HG02970 (cell line): ENCODE measurements around the gene CDH4.

Experiments used
- ATAC-seq: cut with Tn5 transposase; IDR thresholded peaks from one replicate; pipeline ENCODE4 v1.9.1; 2021; ENCODE audit warnings: mild to moderate bottlenecking, moderate library complexity, moderate number of reproducible peaks; ENCODE audit not compliant: unreplicated experiment, low FRiP score

CDH4 gene

DNA sequence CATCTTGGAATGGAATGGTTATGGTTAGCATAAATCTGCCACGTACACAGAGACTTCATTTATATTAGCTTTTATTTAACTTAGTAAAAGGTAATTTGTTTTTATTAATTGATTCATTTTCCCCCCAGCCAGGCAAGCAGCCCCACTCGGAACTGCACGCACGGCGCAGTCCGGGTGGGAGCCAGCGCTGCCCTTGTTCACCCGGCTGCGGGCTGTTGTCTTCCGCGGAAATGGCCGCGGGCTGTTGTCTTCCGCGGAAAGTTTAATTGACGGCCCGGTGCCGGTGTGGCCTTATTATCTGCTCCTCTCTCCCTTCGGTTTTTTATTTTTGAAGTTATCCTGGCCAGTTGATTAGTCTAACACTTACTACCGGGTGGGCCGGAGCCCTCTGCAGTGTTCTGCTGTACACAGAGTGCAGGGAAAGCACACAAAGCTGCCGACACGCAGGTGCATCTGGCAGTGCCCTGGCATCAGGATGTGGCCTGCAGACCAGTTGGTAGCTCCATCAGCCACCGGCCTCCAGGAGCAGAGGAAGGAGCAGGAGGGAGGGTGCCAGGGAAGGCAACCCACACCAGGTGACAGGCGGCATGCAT, 270.5 kb downstream of the CDH4 start:
- ATAC-seq: no peak

DNA sequence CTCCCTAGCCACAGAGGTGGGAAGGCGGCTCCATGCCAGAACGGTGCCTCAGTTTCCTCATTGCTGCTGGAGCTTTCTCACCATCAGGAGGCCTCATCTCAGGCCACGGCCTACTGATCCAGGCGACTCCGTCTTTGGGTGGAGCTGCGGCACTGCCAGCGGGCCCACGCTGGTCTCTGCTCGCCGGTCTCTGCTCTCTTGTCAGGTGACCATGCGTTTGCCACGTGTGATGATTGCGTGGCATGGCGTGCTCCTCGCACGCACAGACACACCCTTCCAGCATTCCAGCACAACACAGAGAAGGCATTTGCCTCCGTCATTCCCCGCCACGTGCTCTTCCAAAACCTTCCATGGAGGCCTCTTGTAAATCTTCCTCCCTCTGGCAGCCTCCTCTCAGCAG, 271.1 kb downstream of the CDH4 start:
- no peak for ATAC-seq

DNA sequence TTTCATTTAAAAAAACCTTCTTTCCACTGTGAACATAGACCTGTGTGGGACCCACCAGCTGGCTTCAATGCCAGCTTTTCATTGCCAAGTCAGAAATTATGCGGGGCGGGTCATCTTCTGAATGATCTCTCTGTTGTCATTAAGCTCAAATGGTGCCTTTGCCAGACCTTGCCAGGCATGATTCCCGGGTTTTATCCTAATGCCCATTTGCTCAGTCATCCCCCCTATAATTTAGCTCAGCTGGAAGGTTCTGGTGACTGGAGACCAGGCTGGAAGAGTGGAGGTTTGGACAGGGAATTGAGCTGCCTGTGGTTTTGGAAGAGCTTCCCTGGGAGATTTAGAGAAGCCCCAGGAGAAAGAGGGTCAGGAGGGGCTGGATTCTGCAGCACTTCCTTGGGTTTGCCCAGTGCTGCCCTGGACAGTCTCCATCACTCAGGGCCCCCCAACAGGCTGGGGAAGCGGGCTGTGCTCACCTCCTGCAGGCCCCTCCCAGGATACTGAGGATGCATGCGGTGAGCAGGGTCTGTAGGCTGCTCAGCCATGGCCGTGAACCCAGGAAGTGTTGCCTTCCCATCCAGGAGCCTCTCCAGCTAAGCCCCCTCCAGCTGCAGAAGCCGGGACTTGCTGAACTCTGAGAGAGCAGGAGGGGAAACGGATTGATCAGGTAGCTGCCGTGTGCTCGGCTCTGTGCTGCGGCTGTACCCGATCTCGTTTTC, 273.0 kb downstream of the CDH4 start:
- no peak for ATAC-seq

DNA sequence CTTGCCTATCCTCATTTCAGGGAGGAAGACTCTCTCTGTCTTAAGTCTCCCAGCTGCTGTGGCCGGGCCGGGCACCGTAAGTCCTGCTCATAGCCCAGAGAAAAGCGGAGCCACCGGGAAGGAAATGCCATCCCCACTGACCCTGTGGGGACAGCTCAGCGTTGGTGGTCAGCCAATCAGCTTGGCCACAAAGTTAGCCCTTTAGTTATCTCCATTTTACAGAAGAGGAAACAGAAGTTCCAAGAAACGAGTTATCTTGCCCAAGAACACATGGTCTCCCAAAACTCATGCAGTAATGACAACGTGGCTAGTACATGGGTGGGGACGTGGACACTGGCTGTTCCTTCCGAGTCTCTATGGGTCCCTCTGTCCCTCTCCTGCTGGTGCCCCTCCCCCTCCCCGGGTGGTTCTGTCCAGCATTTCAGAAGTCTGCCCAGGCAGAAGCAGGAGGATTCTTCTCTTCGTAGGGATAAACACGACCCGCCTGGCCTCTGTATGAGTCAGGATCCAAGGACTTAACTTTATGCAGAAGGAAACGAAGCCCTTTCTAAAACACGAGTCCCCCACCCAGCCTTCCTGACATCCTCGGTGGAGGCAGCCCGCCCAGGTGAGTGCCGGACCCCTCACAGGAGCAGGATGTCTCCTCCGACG, 273.8 kb downstream of the CDH4 start:
- no peak for ATAC-seq

DNA sequence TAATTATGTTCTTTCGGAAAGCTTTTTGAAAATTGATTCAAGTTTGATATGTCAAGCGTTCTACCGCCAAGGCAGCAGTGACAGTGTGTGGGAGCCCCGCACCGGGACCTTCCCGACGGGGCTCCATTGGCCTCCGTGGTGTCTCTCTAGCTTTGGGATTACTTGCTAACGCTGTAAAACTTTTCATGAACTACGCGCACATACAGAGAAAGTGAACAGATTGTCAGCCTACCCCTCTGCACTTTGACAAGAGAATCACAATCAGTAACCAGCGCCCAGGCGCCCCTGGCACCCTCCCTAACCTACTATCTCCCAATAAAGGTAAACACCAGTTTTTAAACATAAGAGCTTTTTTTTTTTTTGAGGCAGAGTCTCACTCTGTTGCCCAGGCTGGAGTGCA, 274.8 kb downstream of the CDH4 start:
- ATAC-seq: no peak

DNA sequence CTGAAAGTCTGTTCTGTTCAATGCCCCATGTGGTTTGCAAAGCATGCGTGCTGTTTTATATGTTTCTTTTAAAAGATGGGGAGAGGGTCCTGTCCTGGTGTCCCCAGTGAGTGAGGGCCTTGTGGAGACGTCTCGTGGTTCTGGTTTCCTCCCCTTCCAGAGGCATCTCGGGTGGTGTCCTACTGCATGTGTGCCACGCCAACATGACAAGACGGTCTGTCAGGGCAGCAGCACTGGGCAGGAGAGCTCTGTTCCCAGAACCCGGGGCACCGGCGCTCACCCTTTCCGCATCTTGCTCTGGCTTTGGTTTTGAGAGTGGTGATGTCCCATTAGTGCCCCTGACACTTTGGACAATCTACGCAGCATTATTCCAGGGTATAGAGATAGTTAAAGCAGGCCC, 275.6 kb downstream of the CDH4 start:
- ATAC-seq: no peak

DNA sequence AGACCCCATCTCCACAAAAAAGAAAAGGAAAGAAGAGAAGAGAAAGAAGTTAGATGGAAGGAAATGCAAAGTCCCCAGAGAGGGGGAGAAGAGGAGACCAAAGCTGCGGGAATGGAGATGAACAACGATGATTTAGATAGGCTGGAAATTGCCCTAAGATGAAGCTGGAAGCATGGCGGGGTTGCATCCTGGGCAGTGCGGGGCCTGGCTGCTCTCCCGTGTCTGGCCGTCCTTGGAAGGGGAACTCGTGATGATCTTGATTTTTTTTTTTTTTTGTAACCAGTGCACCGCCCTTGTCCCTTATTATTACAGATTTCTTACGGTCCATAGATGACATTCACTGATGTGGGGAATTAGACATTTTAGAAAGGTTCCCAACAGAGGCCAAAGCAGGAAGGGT, 276.5 kb downstream of the CDH4 start:
- ATAC-seq: no peak

DNA sequence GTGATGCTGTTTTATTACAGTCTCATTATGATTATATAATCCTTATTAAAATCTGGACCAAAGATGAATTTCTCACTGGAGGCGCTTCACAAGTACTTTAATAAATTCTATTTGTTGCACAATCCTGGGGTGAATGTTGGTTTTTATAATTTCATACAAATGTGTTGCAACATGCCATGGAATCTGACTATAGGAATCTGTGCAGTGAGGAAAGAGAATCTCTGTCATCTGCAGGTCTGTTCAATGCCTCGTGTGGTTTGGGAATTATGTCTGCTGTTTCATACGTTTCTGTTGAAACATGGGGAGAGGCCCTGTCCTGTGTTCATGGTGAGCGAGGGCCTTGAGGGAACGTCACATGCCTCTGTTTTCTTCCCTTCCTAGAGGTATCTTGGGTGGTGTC, 277.3 kb downstream of the CDH4 start:
- ATAC-seq: no peak

DNA sequence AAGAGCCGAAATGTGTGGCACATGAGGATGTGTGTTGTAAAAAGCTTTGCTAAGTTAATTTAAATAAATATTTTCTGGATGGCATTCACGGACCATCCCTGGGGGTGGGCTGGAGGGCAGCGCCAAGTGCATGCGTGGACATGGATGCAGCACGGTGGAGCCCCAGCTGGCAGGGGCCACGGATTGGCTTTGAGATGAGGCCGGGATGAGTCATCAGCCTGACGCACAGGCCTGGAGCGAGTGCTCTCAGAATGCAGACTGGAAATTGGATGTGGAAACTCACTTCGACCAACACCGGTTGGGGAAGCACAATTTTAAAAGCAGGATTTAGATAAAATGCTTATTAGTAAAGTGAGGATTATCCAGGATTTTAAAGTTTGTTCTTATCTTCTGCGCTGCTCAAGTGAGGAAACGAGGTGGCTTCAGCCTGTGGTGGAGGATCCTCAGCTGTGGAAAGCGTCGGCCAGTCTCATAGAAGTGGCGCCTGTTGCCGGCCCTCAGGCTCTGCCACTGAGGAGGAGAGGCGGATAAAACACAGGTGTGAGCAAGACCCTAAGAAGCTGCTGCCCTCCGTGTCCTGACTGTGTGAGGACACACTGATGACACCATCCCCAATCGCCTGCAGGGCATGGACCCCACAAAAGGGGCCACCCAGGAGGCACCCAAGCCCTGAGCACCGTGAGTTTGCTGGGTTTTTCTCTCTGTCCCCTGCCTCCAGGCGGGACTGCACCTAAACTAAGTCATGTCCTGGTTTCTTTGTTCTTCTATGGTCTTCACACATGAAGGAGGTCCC, 279.7 kb downstream of the CDH4 start:
- no peak for ATAC-seq

DNA sequence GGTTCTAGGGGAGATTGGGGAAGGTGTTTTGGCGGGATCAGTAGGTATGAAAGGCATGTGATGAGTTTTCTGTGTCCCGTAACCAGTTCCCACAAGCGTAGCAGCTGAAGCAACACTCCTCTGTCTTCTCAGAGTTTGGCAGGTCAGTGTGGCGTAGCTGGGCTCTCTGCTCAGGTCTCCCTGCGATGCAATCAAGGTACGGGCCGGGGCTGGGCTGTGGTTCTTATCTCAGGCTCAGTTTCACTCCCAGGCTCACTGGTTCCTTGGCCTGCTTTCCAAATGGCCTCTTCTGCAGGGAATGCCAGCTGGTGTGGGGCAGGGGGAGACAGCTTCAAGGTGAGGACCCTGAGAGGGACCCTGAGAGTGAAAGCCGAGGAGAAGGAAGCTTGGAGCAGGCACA, 280.7 kb downstream of the CDH4 start:
- ATAC-seq: no peak

DNA sequence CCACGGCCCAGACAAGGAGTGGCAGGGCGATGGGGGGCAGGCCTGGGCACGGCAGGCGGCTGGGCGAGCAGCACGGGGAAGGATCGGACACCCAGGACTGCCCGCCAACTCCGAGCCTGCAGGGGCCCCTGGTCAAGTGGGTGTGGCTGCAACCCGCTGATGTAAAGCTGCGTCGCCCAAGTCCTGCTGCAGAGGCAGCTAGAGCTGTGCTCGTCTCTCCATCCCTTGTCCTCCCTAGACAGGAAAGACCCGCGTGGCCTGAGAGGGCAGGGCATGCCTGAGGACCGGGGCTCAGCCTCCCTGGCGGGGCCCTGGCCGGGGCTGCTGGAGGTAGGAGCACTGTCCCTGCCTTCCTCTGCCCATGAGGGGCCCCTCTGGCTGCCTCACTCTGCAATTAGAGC, 281.2 kb downstream of the CDH4 start:
- no peak for ATAC-seq

DNA sequence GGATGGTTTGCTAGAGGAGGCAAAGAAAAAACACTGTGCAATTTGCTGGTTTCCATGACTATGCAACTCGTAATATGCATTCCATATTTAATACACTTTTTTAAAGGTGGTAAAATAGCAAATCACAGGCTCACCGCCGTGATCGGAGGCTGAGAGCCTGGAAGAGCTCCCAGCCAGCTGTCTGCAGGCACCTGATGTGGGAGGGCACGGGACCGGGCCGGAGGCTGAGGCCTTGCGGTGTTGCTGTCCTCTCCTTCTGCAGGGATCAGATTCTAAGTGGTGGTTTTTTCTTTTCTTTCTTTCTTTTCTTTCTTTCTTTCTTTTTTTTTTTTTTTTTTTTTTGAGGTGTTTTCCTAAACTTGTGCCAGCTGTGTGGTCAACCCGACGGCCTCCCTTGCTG, 282.3 kb downstream of the CDH4 start:
- no peak for ATAC-seq

DNA sequence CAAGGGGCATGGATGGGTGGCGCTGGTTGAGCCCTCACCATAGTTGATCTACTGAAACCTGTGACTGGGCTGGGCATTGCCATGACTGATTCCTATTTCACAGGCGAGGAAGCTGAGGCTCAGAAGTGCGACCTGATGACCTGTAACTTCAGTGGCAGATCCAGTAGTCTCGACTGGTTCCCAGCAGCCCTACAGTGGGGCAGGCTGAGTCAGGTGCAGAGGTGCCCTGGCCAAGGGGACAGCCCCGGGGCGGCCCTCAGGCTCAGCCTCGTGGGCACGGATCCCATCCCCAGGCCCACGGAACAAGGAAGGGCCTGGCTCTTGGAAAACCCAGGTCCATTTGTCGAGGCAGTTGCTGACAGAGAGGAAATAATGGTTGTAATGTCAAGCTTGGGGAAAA, 283.0 kb downstream of the CDH4 start:
- no peak for ATAC-seq

DNA sequence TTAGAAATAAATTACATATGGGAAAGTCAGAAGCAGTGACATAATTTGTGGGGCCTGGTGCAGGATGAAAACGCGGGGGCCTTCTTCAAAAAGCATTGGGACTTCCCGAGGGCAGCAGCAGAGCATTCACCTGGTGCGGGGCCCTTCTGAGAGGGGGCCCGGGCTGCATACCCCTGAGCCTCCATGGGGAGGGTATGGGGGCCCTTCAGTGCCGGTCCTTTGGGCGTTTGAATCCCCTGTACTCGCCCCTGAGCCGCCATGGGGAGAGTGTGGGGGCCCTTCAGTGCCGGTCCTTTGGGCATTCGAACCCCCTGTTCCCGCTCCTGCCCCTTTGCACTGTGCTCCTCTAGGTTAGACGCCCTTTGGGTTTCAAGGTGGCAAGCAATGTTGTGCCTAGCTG, 283.5 kb downstream of the CDH4 start:
- ATAC-seq: no peak

DNA sequence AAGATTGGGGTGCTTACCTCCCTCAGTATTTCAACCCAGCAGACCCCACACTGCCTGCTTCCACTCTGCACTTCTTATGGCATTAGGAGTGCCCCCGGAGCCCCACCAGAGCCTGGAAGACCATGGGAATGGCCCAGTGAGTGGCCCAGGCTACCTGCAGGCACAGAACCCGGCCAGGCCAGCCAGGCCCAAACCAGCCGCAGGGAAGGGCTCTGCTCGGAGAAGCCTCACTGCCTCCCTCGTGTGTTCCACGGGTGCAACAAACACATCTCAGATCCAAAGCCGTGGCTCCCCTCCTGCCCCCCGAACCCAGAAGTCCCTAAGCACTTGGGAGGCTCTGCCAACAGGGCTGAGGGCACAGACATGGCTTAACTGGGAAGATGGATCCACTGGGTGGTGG, 283.9 kb downstream of the CDH4 start:
- no peak for ATAC-seq

DNA sequence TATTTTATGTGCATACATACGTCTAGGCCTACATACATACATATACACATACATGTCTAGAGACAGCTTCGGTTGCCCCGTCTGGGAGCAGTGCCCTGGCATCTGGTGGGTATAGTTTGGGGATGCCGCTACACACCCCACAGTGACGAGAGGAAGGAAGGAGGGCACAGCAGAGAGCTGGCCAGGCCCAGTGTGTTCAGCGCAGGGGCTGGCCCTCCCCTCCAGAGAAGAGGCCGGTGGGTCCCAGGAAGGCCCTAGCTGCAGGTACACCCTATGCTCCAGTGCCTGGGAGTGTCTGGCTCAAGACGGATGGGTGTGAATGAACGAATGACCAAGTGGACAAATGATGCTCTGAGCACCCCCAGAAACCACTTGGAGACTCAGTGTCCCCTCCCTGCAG, 284.6 kb downstream of the CDH4 start:
- no peak for ATAC-seq

DNA sequence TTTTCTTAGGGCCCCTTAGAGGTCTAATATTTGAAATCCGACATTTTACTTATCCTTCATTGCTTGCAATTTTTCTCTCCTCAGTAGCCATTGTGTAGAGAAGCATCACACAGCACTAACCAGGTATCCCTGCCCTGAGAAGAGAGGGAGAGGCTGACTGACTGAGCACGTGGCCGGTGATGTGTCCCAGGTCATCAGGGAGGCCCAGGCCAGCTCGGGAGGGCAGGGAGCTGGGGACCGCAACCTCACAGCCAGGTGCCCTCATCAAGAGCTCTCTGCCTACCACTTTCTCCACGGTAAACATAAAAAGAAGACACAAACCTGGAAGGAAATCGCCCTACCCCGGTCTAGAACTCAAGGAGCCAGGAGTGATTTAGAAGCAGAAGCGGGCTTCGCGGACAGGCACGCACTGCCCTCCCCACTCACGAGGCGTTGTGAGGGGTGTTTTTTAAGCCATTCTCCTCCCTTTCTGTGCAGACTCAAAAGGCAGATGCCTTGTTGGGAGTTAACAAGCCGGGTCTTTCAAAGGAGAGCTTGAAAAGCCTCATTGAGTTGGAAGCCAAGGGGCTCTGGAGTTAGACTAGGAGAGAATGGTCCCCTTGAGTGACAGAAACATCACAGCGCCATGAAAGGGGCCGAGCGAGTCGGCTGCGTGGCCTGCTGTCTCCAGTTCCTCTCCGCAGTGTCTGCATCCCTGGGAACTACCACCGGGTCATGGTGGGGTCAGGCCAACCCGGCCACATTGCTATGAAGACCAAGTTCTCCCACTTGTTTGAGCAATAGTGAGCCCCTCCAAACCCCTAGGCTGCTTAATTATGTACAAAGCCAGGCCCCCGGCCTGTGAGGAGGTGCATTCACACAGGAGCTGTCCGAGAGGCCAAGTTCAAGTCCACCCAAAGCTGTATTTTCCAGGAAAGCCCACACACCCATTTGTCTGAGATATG, 285.4 kb downstream of the CDH4 start:
- ATAC-seq: no peak

DNA sequence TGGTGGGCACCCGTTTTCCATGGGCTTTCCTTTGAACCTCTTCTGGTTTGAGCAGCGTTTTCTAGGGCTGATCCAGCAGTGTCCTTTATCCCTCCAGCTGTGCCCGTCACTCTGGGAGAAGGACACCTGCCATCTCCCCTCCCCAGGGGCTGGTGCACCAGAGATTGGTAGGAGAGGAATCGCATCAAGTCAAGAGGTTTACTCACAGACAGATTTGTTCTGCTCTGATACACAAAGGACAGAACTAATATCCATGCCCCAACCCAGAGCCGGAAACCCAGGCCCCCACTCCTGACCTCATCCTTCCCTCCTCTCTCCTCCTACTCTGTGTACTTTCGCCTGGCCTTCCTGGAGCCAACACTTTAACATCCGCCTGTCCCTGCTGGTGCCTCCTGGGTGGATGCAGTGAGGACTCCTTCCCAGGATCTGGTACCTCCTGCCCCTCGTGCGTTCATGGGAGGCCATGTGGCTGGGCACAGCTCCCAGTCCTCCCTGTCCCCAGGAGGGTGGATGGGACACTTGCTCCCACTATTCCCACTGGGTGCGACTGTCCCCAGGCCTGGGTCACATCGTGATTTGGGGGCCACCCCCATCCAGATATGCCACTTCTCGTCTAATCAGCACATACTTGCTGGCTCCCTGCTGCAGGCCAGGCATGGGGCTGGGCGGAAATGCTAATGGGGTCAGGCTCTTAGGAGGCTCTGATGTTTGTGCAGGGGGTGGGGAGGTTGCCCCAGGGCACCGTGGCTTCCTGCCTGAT, 286.3 kb downstream of the CDH4 start:
- no peak for ATAC-seq

DNA sequence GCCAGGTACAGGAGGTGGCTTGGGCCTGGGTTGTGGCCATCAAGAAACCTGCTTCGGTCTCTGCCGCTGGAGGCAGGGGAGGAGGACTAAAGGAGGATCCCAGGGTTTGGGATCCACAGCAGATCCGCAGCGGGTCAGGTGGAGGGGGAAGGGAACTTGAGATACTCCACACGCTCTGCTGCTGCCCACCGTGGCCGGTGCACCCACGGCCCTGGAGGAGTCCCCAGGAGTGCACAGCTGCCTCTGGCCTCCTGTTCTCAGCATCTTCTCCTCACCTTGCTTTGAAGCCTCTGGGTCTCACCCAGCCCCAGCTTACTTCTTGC, 286.8 kb downstream of the CDH4 start:
- no peak for ATAC-seq
